Liver (tissue), 9 donors: ENCODE data around the gene ZNF652. TPM values are rescaled to one million over a fixed set of nuclear protein-coding genes. Genes with fewer than 3 reads are reported as not detected.

ENCODE experiments used
- DNase-seq: peaks from one replicate; pipeline ENCODE4 v3.0.0-alpha.2; 2017; ENCODE audit warnings: low spot score
- H3K27ac ChIP-seq, 2 donors: one replicate each; pipeline ENCODE4 v1.7.0; 2013; ENCODE audit warnings: inconsistent platforms in 2 of 2, low read length in 2 of 2, control low read depth in 1 of 2, low read depth in 1 of 2, mild to moderate bottlenecking in 1 of 2
- H3K27me3 ChIP-seq, 4 donors: one replicate each; pipeline versions ENCODE4 v1.6.1 to v1.7.0; 2013; ENCODE audit warnings: low read length in 3 of 4, inconsistent platforms in 1 of 4, mild to moderate bottlenecking in 1 of 4, moderate library complexity in 1 of 4; ENCODE audit not compliant: control insufficient read depth in 4 of 4, insufficient read depth in 4 of 4
- H3K36me3 ChIP-seq, 4 donors: one replicate each; pipeline versions ENCODE4 v1.6.1 to v1.7.0; 2013; ENCODE audit warnings: low read length in 3 of 4, mild to moderate bottlenecking in 3 of 4, low read depth in 1 of 4, moderate library complexity in 1 of 4; ENCODE audit not compliant: control insufficient read depth in 4 of 4, insufficient read depth in 3 of 4
- H3K4me1 ChIP-seq, 4 donors: one replicate each; pipeline versions ENCODE4 v1.6.1 to v1.7.0; 2013; ENCODE audit warnings: low read length in 3 of 4, mild to moderate bottlenecking in 3 of 4, moderate library complexity in 1 of 4; ENCODE audit not compliant: control insufficient read depth in 4 of 4, insufficient read depth in 4 of 4
- H3K4me3 ChIP-seq, 3 donors: one replicate each; pipeline versions ENCODE4 v1.6.1 to v1.7.0; 2013; ENCODE audit warnings: low read length in 3 of 3, control low read depth in 1 of 3, low read depth in 1 of 3, mild to moderate bottlenecking in 1 of 3
- H3K9ac ChIP-seq, 2 donors: one replicate each; pipeline ENCODE4 v1.7.0; 2013; ENCODE audit warnings: low read length in 2 of 2, mild to moderate bottlenecking in 2 of 2, moderate library complexity in 2 of 2, control low read depth in 1 of 2, low read depth in 1 of 2
- H3K9me3 ChIP-seq, 4 donors: one replicate each; pipeline versions ENCODE4 v1.6.1 to v1.7.0; 2013; ENCODE audit warnings: low read length in 3 of 4; ENCODE audit not compliant: control insufficient read depth in 4 of 4
- EGR1 ChIP-seq, 2 donors: IDR thresholded peaks; 2 replicates each; pipeline ENCODE4 v1.6.1; 2016 to 2018; ENCODE audit warnings: antibody characterized with exemption in 2 of 2, low read depth in 2 of 2
- FOXA1 ChIP-seq: IDR thresholded peaks from 2 replicates; pipeline ENCODE4 v1.6.1; 2016; ENCODE audit warnings: antibody characterized with exemption
- FOXA2 ChIP-seq: IDR thresholded peaks from 2 replicates; pipeline ENCODE4 v1.6.1; 2016; ENCODE audit warnings: antibody characterized with exemption
- GABPA ChIP-seq, 2 donors: IDR thresholded peaks in 1 of 2; conservative IDR thresholded peaks in 1 of 2; 2 replicates each; pipeline ENCODE4 v1.6.1; 2016; ENCODE audit warnings: antibody characterized with exemption in 2 of 2, mild to moderate bottlenecking in 1 of 2, moderate library complexity in 1 of 2
- HNF4A ChIP-seq, 2 donors: conservative IDR thresholded peaks; 2 replicates each; pipeline ENCODE4 v1.6.1; 2016; ENCODE audit warnings: antibody characterized with exemption in 2 of 2, mild to moderate bottlenecking in 2 of 2
- HNF4G ChIP-seq: IDR thresholded peaks from 2 replicates; pipeline ENCODE4 v1.6.1; 2016; ENCODE audit warnings: antibody characterized with exemption
- JUND ChIP-seq, 2 donors: IDR thresholded peaks; 2 replicates each; pipeline ENCODE4 v1.6.1; 2016; ENCODE audit warnings: antibody characterized with exemption in 2 of 2
- NR2F2 ChIP-seq: IDR thresholded peaks from 2 replicates; pipeline ENCODE4 v1.6.1; 2016; ENCODE audit warnings: antibody characterized with exemption
- RAD21 ChIP-seq, 2 donors: IDR thresholded peaks; 2 replicates each; pipeline ENCODE4 v1.6.1; 2016; ENCODE audit warnings: antibody characterized with exemption in 2 of 2, mild to moderate bottlenecking in 2 of 2
- RXRA ChIP-seq, 2 donors: IDR thresholded peaks; 2 replicates each; pipeline ENCODE4 v1.6.1; 2017 to 2018; ENCODE audit warnings: antibody characterized with exemption in 2 of 2, mild to moderate bottlenecking in 1 of 2
- SP1 ChIP-seq: IDR thresholded peaks from 2 replicates; pipeline ENCODE4 v1.6.1; 2018; ENCODE audit warnings: antibody characterized with exemption, mild to moderate bottlenecking
- TAF1 ChIP-seq: conservative IDR thresholded peaks from 2 replicates; pipeline ENCODE4 v1.6.1; 2016; ENCODE audit warnings: antibody characterized with exemption, mild to moderate bottlenecking
- YY1 ChIP-seq: IDR thresholded peaks from 2 replicates; pipeline ENCODE4 v1.6.1; 2016; ENCODE audit warnings: antibody characterized with exemption, mild to moderate bottlenecking
- WGBS: extraction: QIAGEN DNeasy Blood & Tissue Kit; methylation state at CpG from one replicate; pipeline ENCODE4 v1.1.7; 2013; 5-methylcytosine and 5-hydroxymethylcytosine counted together
- polyA plus RNA-seq, 2 donors: library from polyadenylated mRNA; stranded (reverse) in 1 of 2; unstranded in 1 of 2; fragments of 200-250 nt in 1 of 2; fragments of >200 nt in 1 of 2; fragmentation: Nextera tagmentation in 1 of 2; extraction: Ambion mirVana in 1 of 2; gene quantifications; one replicate each; pipeline versions ENCODE4 v1.2.1 to v1.2.3, GENCODE V29; 2013 to 2015
- total RNA-seq, 2 donors: library from RNA; depleted of rRNA; stranded (reverse); fragments of >200 nt; gene quantifications; one replicate each; pipeline ENCODE4 v1.2.3, GENCODE V29; 2014
- TF ChIP-seq, protein P1 (sequence below): IDR thresholded peaks from 2 replicates; pipeline ENCODE4 v1.6.1; 2016; ENCODE audit warnings: antibody characterized with exemption
- TF ChIP-seq, protein P2 (sequence below): IDR thresholded peaks from 2 replicates; pipeline ENCODE4 v1.6.1; 2016; ENCODE audit warnings: antibody characterized with exemption, mild to moderate bottlenecking
- TF ChIP-seq, protein P3 (sequence below): IDR thresholded peaks from 2 replicates; pipeline ENCODE4 v1.6.1; 2016; ENCODE audit warnings: antibody characterized with exemption
- TF ChIP-seq, protein P4 (sequence below): IDR thresholded peaks from 2 replicates; pipeline ENCODE4 v1.6.1; 2016; ENCODE audit warnings: antibody characterized with exemption
- TF ChIP-seq, protein P5 (sequence below): fragments of 150-350 bp; IDR thresholded peaks from 2 replicates; pipeline ENCODE4 v1.5.1; 2017; ENCODE audit warnings: improper control_type of control experiment, low read depth, low read length; ENCODE audit not compliant: missing input control
- donor health status: healthy.
- donor health status: healthy.
- donor health status: healthy.
- donor health status: healthy.
- donor health status: healthy.

The ZNF652 gene
- total and polyA plus RNA-seq, 4 donors: 5.3 to 23.1 (median 17.5) TPM

DNA sequence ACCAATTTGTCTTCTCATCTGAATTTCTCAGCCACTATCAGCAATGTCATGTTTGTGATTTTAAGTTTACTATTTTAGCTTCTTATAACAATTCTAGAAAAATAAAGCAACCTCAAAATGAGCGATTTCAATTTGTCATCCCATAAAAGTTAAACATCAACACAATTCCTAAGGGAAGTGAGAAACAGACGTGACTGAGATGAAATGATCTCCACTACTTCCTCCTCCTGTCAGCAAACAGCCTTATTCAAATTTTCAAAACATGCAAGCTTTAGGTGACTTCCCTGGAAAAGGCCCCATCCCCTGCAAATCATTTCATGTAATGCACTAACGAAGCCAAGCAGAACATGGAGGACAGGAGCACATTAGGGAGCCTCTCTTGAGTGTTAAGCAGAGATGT, 64.9 kb downstream of the ZNF652 start:
- H3K9me3 ChIP-seq: no peaks in the 10 kb centered on the region
- no peak overlapping the region for H3K9ac ChIP-seq
- no peak for TF ChIP-seq GABPA (IDR thresholded peaks at IDR 0.05 in 1 of 2, conservative IDR thresholded peaks at IDR 0.05 in 1 of 2)
- TF ChIP-seq, protein P1, sequence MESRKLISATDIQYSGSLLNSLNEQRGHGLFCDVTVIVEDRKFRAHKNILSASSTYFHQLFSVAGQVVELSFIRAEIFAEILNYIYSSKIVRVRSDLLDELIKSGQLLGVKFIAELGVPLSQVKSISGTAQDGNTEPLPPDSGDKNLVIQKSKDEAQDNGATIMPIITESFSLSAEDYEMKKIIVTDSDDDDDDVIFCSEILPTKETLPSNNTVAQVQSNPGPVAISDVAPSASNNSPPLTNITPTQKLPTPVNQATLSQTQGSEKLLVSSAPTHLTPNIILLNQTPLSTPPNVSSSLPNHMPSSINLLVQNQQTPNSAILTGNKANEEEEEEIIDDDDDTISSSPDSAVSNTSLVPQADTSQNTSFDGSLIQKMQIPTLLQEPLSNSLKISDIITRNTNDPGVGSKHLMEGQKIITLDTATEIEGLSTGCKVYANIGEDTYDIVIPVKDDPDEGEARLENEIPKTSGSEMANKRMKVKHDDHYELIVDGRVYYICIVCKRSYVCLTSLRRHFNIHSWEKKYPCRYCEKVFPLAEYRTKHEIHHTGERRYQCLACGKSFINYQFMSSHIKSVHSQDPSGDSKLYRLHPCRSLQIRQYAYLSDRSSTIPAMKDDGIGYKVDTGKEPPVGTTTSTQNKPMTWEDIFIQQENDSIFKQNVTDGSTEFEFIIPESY: no peak
- TF ChIP-seq, protein P2, sequence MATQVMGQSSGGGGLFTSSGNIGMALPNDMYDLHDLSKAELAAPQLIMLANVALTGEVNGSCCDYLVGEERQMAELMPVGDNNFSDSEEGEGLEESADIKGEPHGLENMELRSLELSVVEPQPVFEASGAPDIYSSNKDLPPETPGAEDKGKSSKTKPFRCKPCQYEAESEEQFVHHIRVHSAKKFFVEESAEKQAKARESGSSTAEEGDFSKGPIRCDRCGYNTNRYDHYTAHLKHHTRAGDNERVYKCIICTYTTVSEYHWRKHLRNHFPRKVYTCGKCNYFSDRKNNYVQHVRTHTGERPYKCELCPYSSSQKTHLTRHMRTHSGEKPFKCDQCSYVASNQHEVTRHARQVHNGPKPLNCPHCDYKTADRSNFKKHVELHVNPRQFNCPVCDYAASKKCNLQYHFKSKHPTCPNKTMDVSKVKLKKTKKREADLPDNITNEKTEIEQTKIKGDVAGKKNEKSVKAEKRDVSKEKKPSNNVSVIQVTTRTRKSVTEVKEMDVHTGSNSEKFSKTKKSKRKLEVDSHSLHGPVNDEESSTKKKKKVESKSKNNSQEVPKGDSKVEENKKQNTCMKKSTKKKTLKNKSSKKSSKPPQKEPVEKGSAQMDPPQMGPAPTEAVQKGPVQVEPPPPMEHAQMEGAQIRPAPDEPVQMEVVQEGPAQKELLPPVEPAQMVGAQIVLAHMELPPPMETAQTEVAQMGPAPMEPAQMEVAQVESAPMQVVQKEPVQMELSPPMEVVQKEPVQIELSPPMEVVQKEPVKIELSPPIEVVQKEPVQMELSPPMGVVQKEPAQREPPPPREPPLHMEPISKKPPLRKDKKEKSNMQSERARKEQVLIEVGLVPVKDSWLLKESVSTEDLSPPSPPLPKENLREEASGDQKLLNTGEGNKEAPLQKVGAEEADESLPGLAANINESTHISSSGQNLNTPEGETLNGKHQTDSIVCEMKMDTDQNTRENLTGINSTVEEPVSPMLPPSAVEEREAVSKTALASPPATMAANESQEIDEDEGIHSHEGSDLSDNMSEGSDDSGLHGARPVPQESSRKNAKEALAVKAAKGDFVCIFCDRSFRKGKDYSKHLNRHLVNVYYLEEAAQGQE: no peak
- TF ChIP-seq FOXA1: no peak
- no peak for TF ChIP-seq SP1
- TF ChIP-seq JUND (IDR thresholded peaks at IDR 0.05): no peak
- TF ChIP-seq HNF4A (conservative IDR thresholded peaks at IDR 0.05): no peak
- TF ChIP-seq, protein P3, sequence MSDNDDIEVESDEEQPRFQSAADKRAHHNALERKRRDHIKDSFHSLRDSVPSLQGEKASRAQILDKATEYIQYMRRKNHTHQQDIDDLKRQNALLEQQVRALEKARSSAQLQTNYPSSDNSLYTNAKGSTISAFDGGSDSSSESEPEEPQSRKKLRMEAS: no peak
- TF ChIP-seq EGR1 (IDR thresholded peaks at IDR 0.05; ENCODE audit: low read depth in 2 of 2): no peak
- no peak for TF ChIP-seq RAD21 (IDR thresholded peaks at IDR 0.05)
- TF ChIP-seq TAF1: no peak
- no peak for TF ChIP-seq NR2F2
- TF ChIP-seq FOXA2: no peak
- TF ChIP-seq RXRA (IDR thresholded peaks at IDR 0.05): no peak
- TF ChIP-seq, protein P4, sequence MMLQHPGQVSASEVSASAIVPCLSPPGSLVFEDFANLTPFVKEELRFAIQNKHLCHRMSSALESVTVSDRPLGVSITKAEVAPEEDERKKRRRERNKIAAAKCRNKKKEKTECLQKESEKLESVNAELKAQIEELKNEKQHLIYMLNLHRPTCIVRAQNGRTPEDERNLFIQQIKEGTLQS: no peak
- TF ChIP-seq, protein P5, sequence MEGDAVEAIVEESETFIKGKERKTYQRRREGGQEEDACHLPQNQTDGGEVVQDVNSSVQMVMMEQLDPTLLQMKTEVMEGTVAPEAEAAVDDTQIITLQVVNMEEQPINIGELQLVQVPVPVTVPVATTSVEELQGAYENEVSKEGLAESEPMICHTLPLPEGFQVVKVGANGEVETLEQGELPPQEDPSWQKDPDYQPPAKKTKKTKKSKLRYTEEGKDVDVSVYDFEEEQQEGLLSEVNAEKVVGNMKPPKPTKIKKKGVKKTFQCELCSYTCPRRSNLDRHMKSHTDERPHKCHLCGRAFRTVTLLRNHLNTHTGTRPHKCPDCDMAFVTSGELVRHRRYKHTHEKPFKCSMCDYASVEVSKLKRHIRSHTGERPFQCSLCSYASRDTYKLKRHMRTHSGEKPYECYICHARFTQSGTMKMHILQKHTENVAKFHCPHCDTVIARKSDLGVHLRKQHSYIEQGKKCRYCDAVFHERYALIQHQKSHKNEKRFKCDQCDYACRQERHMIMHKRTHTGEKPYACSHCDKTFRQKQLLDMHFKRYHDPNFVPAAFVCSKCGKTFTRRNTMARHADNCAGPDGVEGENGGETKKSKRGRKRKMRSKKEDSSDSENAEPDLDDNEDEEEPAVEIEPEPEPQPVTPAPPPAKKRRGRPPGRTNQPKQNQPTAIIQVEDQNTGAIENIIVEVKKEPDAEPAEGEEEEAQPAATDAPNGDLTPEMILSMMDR: no peak
- no peak for TF ChIP-seq HNF4G
- TF ChIP-seq YY1: no peak
- no peaks in the 10 kb centered on the region for H3K4me1 ChIP-seq
- H3K4me3 ChIP-seq: no peak overlapping the region
- no peak for DNase-seq
- H3K27ac ChIP-seq: no peak overlapping the region
- WGBS: 81% methylated on average over 3 of the region's 3 CpGs
- no peaks in the 10 kb centered on the region for H3K27me3 ChIP-seq
- peaks cover 0 to 17% (median 12%) of the 10 kb centered on the region in 4 donors for H3K36me3 ChIP-seq
